GM04503 (cell line): ENCODE results near the gene NPIPA2.
"Not testable (repeated sequence)": the region's sequence is repeated elsewhere in the genome, so short reads cannot be mapped to it uniquely, and the experiment has no call there.

ENCODE experiments used
- DNase-seq: peaks from one replicate; pipeline ENCODE4 v3.0.0-alpha.2; 2012; ENCODE audit warnings: low read depth

The NPIPA2 gene

GRCh38 chr16:14742273-14743128 lies at the start of gene NPIPA2:
NPIPA2 (plus strand) TSS chr16:14742533; CDS start chr16:14748066, 5,533 bp downstream.
- DNase-seq: not testable (repeated sequence)

- not testable (repeated sequence) for DNase-seq
Observed at GRCh38 chr16:14694129-14694528, 48.2 kb upstream of the NPIPA2 start, which contains the start of gene PLA2G10. PLA2G10 (minus strand) TSS chr16:14694308; CDS start chr16:14694229, 79 bp downstream.

- DNase-seq: not testable (repeated sequence)
Observed at GRCh38 chr16:14701859-14702258, 40.5 kb upstream of the NPIPA2 start.

GRCh38 chr16:14702672-14703071 lies 39.7 kb upstream of the NPIPA2 start:
- DNase-seq: not testable (repeated sequence)

GRCh38 chr16:14703156-14704011 lies 38.9 kb upstream of the NPIPA2 start, which contains the start of gene NPIPA3:
NPIPA3 (plus strand) TSS chr16:14703411; CDS start chr16:14708944, 5,533 bp downstream.
- not testable (repeated sequence) for DNase-seq

- not testable (repeated sequence) for DNase-seq
Observed at GRCh38 chr16:14733233-14733632, 9.1 kb upstream of the NPIPA2 start.

- DNase-seq: not testable (repeated sequence)
Observed at GRCh38 chr16:14740832-14741385, 1.4 kb upstream of the NPIPA2 start.

GRCh38 chr16:14741794-14742193 lies 539 bp upstream of the NPIPA2 start:
- DNase-seq: not testable (repeated sequence)

GRCh38 chr16:14773654-14774053 lies 31.3 kb downstream of the NPIPA2 start:
- not testable (repeated sequence) for DNase-seq

- not testable (repeated sequence) for DNase-seq
Observed at GRCh38 chr16:14775624-14776023, 33.3 kb downstream of the NPIPA2 start.

GRCh38 chr16:14776763-14777162 lies 34.4 kb downstream of the NPIPA2 start:
- not testable (repeated sequence) for DNase-seq

- not testable (repeated sequence) for DNase-seq
Observed at GRCh38 chr16:14779368-14779877, 37.1 kb downstream of the NPIPA2 start.

GRCh38 chr16:14786180-14786579 lies 43.8 kb downstream of the NPIPA2 start:
- DNase-seq: not testable (repeated sequence)

GRCh38 chr16:14789577-14789976 lies 47.2 kb downstream of the NPIPA2 start:
- DNase-seq: not testable (repeated sequence)

- DNase-seq: not testable (repeated sequence)
Observed at GRCh38 chr16:14790320-14790956, 48.1 kb downstream of the NPIPA2 start.

GRCh38 chr16:14792914-14793313 lies 50.6 kb downstream of the NPIPA2 start:
- not testable (repeated sequence) for DNase-seq

GRCh38 chr16:14797558-14797957 lies 55.2 kb downstream of the NPIPA2 start:
- not testable (repeated sequence) for DNase-seq

- not testable (repeated sequence) for DNase-seq
Observed at GRCh38 chr16:14803577-14803976, 61.2 kb downstream of the NPIPA2 start.

GRCh38 chr16:14807184-14807678 lies 64.9 kb downstream of the NPIPA2 start:
- not testable (repeated sequence) for DNase-seq

- DNase-seq: not testable (repeated sequence)
Observed at GRCh38 chr16:14813890-14814289, 71.6 kb downstream of the NPIPA2 start.
